HG03521 (cell line): ENCODE results near the gene NID1.
"Not testable (repeated sequence)": the region's sequence is repeated elsewhere in the genome, so short reads cannot be mapped to it uniquely, and the experiment has no call there.

Experiments used
- ATAC-seq: cut with Tn5 transposase; IDR thresholded peaks from one replicate; pipeline ENCODE4 v1.9.1; 2021; ENCODE audit warnings: mild to moderate bottlenecking, moderate library complexity; ENCODE audit not compliant: unreplicated experiment

Gene NID1

DNA sequence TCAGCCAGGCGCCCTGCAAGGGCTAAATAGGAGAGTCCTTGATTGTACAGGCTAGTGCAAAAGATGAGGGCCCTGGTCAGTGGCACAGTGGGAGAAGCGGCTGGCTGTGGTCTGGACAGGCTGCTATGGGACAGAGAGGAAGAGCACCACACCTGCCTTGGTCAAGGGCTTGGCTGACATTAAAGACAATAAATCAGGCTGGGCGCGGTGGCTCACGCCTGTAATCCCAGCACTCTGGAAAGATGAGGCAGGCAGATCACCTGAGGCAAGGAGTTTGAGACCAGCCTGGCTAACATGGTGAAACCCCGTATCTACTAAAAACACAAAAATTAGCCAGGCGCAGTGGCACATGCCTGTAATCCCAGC, 62.9 kb downstream of the NID1 start:
- no peak for ATAC-seq

DNA sequence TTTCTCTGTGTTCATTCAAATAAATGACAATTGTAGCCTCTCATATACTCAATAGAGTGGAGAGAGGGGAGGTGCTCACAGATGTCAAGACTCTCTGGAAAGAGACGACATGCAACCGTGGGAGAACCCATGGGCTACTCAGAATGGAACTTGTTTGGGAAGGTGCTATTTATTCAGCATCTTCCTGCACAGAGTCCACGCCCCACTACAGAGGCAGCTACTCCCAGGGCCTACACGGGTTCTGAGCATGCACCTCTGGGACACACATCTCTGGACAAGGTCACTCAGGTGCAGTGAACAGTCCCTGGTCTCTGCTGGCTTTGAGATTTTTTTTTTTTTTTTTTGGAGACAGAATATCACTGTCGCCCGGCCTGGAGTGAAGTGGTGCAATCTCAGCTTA, 64.1 kb downstream of the NID1 start:
- ATAC-seq, result no peak

DNA sequence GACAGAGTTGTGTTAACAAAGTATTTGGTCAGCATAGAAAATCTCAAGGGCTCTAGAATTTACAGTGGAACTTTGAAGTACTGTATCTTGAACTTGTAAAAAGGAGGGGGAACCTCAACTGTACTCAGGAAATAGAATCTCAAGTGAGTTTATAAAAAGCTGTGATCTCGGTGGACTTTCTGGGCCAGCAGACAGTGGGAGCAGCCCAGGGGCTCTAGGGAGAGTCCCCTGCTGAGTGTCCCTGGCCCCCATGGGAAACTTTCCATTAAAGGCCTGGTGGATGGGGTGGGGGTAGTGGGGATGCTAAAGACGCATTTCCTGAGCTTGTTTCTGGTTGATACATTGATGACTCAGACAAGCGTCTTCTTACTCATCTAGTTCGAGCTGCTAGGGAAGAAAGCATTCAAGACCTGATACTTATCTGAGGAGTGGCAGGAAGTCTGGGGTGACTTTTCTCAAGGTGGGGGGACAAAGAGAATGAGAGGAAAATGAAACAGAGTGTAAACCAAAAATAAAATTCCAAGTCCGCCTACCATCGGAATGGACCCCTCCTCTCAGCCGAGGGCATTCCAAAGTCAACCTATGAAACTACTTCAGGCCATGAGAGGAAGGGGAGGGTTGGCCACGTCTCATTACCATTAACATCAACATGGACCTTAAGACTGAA, 65.5 kb downstream of the NID1 start:
- peak; percentile 76 for ATAC-seq

DNA sequence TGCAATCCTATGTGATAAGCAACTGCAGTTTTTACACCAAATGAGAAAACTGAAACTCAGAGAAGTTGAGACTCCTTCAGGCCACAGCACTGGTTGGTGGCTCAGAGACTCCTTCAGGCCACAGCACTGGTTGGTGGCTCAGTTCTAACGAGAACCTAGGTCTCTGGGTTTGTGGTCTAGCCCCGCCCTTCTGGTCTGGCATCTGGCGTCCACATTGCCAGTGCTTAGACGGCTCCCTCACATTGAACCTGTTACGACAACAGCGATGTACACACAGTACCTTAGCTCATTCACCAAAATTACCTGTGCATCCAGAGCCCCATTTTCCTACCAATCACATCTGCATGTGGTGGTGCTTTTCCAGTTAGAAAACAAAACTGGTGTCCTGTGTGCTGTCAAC, 66.1 kb downstream of the NID1 start:
- peak; percentile 24 for ATAC-seq

DNA sequence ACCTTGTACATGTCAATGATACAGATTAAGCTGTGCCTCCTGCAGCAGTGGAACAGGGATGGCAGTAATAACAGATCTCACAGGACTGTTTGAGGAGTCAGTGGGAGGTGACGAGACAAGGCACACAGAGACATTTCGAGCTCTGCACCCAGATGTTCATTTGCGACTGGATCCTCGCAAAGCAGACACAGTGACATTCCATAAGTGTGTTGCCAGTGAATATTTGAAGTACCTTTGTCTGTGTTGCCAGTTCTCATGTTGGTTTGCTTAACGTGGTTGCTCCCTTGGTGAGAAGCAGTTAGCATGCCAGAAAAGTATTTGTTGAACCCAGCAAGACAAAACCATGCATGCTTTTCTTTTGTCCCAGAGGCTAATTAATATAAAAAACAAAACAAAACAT, 67.0 kb downstream of the NID1 start:
- no peak for ATAC-seq

DNA sequence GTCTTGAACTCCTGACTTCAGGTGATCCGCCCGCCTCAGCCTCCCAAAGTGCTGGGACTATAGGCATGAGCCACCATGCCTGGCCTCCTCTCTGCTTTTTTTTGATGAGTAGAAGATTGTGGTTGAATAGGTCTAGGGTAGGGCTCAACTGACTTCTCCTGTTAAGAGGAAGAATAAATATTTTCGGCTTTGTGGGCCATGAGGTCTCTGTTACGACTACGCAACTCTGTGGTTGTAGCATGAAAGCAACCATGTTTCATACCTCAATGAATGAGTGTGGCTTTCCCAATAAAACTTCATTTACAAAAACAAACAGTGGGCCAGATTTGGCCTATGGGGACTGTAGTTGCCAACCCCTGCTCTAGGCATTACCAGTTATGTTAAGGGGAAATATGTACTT, 67.8 kb downstream of the NID1 start:
- ATAC-seq, result no peak

DNA sequence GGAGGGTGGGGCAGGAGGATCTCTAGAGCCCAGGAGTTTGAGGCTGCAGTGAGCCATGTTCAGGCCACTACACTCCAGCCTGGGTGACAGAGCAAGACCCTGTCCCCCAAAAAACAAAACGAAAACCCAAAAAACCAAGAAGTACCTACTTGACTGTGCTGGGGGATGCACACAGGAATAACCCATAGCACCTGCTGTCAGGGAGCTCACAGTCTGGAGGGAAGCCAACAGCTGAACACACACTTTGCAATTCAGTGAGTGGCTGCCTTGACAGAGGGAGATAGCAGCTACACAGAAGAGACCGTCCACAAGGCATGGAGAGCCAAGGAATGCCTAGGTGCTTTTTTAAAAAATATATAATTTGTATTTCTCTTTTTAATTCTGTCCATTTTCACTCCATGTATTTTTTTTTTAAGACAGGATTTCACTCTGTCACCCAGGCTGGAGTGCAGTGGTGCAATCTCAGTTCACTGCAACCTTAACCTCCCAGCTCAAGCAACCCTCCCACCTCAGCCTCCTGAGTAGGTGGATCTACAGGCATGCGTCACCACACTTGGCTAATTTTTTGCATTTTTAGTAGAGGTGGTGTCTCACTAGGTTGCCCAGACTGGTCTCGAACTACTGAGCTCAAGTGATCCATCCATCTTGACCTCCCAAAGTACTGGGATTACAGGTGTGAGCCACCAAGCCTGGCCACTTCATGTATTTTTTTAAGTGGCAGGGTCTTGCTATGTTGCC, 68.7 kb downstream of the NID1 start:
- ATAC-seq, result no peak

DNA sequence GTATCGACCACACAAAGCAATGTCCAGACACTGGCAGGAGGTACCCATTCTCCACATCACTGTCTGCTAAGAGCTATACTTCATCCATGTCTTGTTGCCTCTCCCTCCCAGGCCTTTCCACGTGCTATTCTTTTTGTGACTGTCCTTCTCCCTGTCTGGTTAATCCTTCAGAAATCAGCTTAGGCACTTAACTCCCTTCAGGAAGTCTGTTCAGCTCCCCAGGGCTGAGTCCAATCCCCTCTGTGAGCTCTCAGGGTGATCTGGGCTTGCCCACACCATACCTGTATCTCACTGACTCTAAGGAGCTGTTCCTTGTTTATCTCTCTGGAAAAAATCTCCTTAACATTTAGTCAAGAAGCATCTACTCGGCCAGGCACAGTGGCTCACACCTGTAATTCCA, 69.4 kb downstream of the NID1 start:
- ATAC-seq, result no peak

DNA sequence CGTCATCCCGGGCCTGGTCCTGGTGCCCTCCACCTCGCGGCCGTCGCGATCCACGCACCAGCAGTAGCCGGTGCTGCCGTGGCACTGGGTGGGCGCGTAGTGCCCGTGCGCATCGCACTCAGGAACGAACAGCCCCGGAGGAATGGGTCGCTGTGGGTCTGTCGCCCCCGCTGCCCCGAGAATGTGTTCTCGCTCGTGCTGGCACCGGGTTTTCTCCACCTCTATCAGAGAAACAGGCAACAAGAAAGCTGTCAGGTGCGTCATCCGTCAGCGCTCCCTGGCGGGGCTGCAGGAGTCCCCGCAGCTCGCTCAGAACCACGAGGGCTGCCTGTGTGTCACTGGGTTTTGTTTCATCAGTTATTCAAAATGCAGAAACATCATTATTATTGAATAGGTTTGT, 71.2 kb downstream of the NID1 start:
- ATAC-seq, result no peak

DNA sequence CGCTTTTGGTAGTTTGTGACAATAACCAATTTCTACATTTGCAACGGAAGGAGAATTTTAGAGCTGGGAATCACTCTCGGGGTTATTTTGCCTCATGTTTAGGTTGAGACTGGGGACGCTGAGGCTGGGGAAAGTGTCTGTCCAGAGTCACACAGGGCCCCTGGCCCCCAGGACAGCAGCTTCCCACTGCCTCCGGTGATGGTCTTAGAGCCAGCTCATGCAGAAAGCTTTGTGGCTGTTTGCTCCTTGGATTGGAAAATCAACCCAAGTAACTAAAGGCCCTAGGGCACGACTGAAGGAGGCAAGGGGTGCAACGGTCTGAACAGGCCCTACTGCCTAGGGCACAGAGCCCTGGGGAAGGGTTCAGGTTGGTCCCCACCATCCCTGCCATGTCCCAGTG, 72.0 kb downstream of the NID1 start:
- ATAC-seq, result no peak

DNA sequence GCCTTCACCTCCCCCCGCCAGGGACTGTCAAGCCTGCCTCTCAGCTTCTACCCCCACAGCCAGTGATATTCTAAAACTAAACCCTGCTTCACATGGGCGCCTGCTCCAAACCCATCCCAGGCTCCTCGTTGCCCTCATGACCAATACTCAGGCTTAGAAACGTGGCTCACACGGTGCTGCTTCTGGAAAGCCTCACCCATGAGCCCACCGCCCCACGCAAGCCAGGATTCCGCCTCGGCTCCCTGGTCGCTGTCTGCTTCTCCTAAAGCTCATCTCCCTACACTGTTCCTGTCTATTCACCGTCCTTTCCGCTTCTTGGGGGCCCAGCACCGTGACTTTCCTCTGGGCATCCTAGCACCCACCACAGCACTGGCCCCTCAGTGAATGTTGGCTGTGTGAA, 72.5 kb downstream of the NID1 start:
- ATAC-seq, result no peak

DNA sequence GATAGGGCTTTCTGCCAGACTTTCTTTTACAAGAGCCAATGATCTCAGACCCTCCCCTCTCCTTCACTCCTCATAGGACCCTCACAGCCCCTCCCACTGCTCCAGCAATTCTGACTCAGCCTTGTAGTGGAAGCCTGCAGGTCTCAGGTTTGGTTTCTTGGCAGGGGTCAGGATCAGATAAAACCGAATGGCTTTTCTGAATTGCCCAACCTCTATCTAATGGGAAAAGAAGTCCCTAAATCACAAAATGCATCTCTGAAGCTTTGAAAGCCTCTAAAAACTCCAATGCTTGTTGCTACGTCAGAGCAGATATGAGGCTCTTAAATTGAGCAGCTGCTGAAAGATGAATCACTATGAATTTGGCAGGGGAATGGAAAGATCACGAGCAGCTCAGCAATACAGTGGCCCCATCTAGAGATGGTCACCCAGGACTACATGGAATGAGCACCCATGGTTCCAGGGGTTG, 74.5 kb downstream of the NID1 start:
- no peak for ATAC-seq

DNA sequence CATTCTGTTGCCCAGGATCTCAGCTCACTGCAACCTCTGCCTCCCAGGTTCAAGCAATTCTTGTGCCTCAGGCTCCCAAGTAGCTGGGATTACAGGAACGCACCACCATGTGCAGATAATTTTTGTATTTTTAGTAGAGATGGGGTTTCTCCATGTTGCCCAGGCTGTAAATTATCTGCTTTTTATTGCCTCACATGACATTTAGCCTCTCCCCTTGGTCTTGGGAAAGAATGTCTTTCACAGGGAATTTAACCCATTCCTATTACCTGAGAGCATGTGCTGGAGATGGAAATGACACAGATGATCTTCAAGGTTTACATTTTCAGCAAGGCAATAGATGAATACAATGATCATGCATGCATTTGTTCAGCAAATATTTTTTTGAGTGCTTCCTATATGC, 75.8 kb downstream of the NID1 start:
- ATAC-seq, result no peak

DNA sequence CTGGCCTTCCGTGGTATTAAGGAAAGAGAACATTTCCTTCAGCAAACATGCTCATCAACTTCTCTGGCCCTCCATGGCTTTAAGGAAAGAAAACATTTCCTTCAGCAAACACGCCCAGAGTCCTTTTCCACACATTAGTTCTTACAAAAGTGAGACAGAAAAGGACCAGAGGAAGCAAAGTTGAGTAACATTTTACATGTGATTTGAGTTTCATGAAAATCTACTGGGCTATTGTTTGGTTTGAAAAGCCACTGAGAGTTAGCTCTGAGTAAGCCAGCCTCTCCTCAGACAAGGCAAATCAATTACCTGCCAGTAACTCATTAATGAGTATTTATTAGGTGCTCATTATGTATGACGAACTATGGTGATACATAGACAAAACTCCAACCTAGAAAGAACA, 78.0 kb downstream of the NID1 start:
- no peak for ATAC-seq

DNA sequence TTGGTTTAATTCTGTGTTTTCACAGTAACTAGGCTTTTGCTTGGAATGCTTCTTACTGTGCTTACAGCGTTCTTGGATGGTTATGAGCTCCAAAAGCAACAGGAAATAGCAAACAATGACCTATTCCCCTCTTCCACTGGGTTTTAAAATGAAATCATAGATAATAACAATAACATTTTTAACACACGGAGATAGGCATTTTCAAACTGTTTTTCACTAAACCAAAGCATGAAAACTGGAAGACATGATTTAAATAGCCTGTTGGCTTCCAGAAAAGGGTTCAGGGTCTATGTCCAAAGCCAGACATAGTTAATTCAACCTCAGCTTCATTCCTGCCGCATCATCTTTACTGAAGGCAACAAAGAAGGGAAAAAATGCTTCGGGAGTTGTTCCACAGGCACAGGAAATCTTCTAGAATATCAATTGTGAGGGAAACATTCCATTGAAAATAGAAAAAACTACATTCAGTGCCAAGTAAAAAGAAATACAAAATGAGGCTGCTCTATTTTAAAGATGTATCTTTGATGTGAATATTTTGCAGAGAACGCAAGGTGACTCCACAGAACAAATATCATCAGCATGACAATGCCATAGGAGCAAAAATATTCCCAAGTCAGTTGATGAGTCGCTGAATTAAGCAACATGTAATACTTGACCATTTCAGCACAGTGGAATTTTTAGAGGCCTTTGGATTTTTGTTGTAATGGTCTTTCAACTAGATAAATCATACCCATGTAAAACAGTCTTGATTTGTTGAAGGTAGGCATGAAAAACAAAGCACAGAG, 80.7 kb downstream of the NID1 start:
- no peak for ATAC-seq

DNA sequence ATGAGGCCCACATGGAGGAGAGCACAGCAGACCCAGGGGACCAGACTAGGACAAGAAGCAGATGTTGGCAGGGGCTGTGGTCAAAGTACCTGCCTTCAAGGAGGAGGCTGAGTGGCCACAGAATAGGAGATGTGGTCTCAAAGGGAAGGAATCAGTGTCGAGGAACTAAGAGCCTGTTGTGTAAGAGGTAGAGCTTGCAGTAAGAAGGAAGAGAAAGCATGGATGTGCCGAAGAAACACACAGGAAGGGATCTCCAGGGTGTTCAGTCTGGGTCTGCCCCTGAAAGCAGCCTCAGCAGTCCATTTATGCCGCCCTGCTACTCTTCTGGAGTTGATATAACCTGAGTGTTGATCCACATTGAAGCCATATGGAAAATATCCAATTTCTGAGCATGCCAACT, 83.9 kb downstream of the NID1 start:
- no peak for ATAC-seq

DNA sequence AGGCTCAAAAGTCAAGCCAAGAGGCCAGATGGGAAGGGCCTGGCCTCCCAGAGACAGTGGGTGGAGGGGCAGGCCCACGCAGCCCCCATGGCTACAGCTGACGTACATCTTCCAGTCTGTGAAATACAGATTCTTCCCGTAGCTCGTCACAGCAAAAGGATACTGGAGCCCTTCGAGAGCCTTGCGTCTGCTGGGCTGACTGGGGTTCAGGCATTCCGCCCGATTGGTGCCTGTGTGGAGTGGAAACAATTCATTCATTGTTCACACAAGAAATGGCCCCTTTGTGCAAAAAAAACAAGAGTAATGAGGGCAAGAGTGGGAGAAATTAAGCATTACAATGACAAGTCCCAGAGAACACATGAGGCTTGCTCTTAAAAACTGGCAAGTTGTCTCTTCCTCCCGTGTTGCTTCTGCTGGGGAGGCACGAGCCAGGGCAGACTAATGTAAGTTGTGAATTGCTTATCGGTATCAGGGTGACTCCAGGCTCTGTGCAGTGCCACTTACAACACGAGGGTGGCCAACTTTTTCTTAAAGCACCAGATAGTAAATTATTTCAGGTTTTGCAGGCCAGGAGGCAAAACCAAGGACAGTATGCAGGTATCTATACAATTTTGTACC, 85.1 kb downstream of the NID1 start:
- ATAC-seq, result no peak

DNA sequence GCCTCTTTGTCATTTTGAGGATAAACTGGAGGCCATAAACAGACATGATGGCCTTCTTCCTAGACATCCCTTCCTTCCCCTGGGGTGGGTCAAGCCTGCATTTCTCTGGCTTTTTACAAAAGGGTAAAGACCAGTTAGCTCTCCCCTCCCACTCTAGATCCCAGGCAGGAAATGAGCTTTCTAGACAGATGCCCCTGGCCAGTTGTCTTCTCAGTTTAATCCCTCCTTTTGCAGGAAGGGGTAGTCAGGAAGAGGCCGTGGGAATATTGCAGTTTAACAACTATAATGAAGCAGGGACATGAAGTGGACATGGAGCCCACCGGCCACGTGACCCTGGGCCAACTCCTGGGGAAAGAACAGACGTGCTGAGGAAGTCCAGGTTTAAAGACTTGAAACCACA, 85.7 kb downstream of the NID1 start:
- no peak for ATAC-seq

DNA sequence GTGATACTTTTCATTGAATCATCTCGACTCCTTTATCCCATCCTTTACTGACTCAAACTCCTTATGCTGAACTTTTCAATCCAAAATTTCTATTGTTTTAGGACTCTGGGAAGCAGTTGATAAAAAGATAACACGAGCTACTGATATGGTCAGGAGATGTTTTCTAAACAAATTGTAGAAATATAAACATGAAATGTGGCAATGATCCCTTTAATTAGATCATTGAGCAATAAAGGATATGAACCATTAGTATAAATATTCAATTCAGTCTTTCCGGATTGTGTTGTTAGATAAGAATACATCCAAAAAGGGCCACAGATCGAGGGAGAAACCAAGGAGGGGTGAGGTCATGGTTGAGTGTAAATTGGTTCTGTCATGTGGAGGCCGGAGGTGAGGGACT, 88.4 kb downstream of the NID1 start:
- no peak for ATAC-seq

DNA sequence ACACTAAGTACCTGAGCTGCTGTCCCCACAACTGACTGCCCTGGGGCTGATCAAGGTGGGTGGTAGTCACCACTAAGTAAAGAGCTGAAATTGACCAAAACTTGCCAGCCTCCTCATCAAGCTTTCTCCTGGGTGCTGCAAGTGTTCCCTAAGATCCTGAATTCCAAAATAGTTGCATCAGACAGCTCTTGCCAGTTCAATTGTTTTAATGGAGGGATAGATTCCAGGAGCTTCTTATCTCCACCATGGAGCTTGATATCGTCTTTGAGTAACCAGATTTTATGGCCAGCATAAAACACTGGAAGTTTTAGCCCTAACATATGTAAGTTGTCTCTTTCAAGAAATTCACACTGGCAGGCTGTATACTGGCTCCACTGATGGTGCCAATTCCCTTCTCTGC, 90.3 kb downstream of the NID1 start:
- no peak for ATAC-seq

DNA sequence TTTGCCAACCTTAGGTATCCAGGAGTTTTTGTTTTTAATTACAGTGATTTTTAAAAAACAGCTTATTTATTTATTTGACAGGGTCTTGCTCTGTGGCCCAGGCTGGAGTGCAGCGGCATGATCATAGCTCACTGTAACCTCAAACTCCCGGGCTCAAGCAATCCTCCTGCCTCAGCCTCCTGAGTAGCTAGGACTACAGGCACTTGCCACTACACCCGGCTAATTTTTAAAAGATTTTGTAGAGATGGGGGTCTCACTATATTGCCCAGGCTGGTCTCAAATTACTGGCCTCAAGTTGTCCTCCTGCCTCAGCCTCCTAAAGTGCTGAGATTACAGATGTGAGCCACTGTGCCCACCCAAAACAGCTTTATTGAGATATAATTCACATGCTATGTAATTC, 92.2 kb downstream of the NID1 start:
- ATAC-seq, result not testable (repeated sequence)

DNA sequence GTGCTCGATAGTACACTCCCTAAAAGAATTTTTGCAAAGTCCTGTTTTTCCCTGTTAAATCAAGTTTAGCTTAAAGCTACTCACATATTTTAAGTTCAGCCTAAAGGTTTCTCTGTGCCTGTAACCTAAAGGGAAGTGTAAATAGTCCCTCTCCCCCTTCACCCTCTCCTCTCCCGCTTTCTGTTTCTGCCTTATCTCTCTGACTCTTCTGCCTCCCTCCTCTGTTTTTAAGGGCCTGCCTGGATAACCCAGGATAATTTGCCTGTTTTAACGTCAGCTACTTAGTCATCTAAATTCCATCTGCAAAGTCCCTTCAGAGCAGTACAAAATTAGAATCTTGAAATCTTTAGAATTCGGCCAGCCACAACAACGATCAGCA, 92.6 kb downstream of the NID1 start:
- peak; percentile 38 for ATAC-seq
